GM19455 (cell line): Measurements from ENCODE around the gene GH1.

Experiments
- ATAC-seq: cut with Tn5 transposase; IDR thresholded peaks from one replicate; pipeline ENCODE4 v1.9.1; 2021; ENCODE audit not compliant: unreplicated experiment

Gene GH1

GRCh38 chr17:63945784-63946439 lies 27.3 kb upstream of the GH1 start:
- no peak for ATAC-seq

GRCh38 chr17:63944736-63945499 lies 26.3 kb upstream of the GH1 start:
- ATAC-seq: no peak

- ATAC-seq: no peak
Measured at GRCh38 chr17:63943745-63944144, 25.1 kb upstream of the GH1 start.

- no peak for ATAC-seq
Measured at GRCh38 chr17:63942309-63942985, 23.8 kb upstream of the GH1 start.

- ATAC-seq: no peak
Measured at GRCh38 chr17:63941751-63942150, 23.1 kb upstream of the GH1 start.

GRCh38 chr17:63941162-63941561 lies 22.5 kb upstream of the GH1 start:
- ATAC-seq: no peak

GRCh38 chr17:63940584-63940983 lies 21.9 kb upstream of the GH1 start:
- no peak for ATAC-seq

- no peak for ATAC-seq
Measured at GRCh38 chr17:63939884-63940283, 21.2 kb upstream of the GH1 start.

GRCh38 chr17:63939401-63939800 lies 20.8 kb upstream of the GH1 start:
- ATAC-seq: no peak

GRCh38 chr17:63937920-63938319 lies 19.3 kb upstream of the GH1 start:
- no peak for ATAC-seq

GRCh38 chr17:63937319-63937718 lies 18.7 kb upstream of the GH1 start:
- ATAC-seq: no peak

GRCh38 chr17:63934183-63935112 lies 15.8 kb upstream of the GH1 start:
- ATAC-seq: no peak

GRCh38 chr17:63933598-63933997 lies 15.0 kb upstream of the GH1 start:
- ATAC-seq: no peak

GRCh38 chr17:63932721-63933120 lies 14.1 kb upstream of the GH1 start:
- no peak for ATAC-seq

- peak; percentile 85 for ATAC-seq
Measured at GRCh38 chr17:63931981-63932561, 13.4 kb upstream of the GH1 start, which contains the start of gene CD79B. Gene CD79B (minus strand): TSS chr17:63932331. CDS start chr17:63932261, 70 bp downstream.

GRCh38 chr17:63930951-63931575 lies 12.4 kb upstream of the GH1 start:
- peak; percentile 43 for ATAC-seq

GRCh38 chr17:63929860-63930766 lies 11.5 kb upstream of the GH1 start:
- no peak for ATAC-seq

- no peak for ATAC-seq
Measured at GRCh38 chr17:63928966-63929695, 10.5 kb upstream of the GH1 start.
